ENCODE data around the gene RAB36.

RAB36 gene, protein sequence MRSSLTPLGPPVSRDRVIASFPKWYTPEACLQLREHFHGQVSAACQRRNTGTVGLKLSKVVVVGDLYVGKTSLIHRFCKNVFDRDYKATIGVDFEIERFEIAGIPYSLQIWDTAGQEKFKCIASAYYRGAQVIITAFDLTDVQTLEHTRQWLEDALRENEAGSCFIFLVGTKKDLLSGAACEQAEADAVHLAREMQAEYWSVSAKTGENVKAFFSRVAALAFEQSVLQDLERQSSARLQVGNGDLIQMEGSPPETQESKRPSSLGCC

GRCh38 chr22:23144932-23145877 is at the start of gene RAB36:
Gene RAB36, plus strand, starts transcription at chr22:23145477. Its CDS starts 1,140 bp downstream, at chr22:23146617.
- ATAC-seq = peak; percentile 57 to 61

GRCh38 chr22:23095733-23096342 is 49.4 kb upstream of the RAB36 start:
- no peak for ATAC-seq

- peak in 1 of 2 donors; percentile 22 for ATAC-seq
Observed at GRCh38 chr22:23097412-23098229, 47.7 kb upstream of the RAB36 start.

GRCh38 chr22:23098230-23098705 is 47.0 kb upstream of the RAB36 start:
- no peak for ATAC-seq

- ATAC-seq = no peak
Observed at GRCh38 chr22:23098718-23099530, 46.4 kb upstream of the RAB36 start.

DNA sequence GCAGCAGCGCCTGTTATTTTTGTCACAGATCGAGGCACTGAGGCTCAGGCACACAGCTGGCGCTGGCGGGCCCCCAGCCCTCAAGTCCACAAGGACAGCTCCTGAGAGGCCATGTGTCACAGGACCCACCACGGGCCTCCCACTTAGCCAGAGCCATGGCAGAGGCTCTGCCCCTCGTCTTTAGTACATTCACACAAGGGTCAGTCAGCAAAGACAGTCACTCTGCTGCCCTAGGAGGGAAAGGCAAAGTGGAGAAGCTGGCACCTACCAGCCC is 45.8 kb upstream of the RAB36 start:
- no peak for ATAC-seq

DNA sequence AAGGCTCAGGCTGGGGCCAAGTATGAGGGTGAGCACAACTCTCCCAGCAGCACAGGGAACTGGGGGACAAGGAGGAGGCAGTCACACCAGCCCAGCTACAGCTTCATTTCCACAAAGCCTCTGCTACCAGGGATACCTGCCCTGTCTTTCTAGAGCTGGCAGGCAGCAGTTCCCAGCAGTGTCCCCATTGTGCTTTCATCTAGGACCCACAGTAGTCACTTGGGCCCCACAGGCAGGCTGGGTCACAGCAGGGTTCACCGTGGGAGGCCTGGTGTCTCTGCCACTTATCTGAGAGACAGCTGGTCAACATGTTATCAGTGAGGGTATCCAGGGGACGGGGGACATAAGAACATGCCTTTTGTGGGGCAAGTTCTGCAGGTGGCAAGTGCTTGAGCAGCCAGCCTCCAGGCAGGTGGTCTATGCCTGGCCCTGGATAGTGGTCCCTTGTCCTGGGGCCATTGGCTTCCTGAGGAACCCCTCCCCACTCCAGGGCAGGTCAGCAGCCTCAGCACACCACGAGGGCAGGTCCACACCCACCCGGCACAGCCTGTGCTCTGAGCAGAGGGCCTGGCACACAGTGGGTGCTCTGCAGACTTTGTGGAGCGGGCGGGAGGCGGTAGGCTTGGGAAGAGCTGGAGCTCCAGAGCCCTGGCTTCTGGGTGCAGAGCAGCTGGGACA is 45.0 kb upstream of the RAB36 start:
- no peak for ATAC-seq

- ATAC-seq = no peak
Observed at GRCh38 chr22:23101524-23101923, 43.8 kb upstream of the RAB36 start.

- no peak for ATAC-seq
Observed at GRCh38 chr22:23102002-23102655, 43.1 kb upstream of the RAB36 start.

- ATAC-seq = no peak
Observed at GRCh38 chr22:23102776-23103175, 42.5 kb upstream of the RAB36 start.

- ATAC-seq = no peak
Observed at GRCh38 chr22:23103199-23103954, 41.9 kb upstream of the RAB36 start.

DNA sequence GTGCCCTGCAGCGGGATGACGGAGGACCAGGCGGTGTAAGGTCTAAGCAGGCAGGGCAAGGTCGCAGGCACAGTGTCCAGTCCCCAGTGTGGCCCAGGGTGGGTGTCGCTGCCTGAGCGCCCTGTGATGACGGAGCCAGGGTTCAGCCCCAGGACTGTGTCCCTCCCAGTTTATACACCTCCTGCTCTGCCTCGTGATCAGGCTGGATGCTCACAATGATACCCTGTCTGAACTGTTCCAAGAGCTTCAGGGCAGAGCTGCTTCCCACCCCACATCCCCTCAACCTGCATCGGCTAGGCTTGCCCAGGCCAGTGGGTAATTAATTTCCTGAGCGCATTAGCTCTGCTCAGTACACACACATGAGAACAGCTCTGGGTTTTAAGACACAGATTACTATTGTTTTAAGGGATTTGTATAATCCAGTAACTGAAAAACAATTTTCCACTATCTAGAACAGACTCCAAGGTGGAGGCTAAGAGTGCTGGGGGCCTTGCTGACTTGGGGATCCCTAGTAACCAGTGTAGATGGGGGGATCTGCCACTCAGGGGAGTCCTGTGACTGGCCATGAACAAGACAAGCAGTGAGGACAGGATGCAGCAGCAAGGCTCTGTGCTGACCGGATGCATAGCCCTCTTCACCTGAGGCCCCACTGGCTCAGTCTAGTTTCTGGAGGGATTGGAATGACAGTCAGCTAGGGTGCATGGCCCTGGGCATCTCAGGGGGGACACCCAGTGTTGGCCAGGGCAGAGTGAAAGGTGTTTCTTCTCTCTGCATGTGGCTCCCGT is 40.9 kb upstream of the RAB36 start:
- no peak for ATAC-seq

- no peak for ATAC-seq
Observed at GRCh38 chr22:23105304-23105703, 40.0 kb upstream of the RAB36 start.

- no peak for ATAC-seq
Observed at GRCh38 chr22:23105919-23106318, 39.4 kb upstream of the RAB36 start.

DNA sequence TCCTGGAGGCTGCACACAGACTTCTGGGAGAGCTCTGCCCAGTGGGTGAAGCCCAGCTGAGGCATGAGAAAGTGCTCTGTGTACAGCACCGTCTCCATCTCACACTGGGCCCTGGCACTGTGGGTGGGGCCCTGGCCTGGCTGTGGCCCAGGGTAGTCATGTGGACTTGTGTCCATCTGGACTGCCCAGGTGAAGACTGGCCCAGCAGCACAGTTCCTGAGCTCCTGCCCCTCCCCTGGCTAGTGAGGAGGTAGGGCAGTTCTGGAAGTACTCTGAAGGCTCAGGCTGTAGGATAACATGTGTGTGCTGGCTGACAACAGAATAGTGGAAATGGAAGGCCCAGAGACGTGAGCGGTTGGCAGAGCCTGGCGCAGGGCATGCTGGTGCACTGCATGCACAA is 38.9 kb upstream of the RAB36 start:
- no peak for ATAC-seq

DNA sequence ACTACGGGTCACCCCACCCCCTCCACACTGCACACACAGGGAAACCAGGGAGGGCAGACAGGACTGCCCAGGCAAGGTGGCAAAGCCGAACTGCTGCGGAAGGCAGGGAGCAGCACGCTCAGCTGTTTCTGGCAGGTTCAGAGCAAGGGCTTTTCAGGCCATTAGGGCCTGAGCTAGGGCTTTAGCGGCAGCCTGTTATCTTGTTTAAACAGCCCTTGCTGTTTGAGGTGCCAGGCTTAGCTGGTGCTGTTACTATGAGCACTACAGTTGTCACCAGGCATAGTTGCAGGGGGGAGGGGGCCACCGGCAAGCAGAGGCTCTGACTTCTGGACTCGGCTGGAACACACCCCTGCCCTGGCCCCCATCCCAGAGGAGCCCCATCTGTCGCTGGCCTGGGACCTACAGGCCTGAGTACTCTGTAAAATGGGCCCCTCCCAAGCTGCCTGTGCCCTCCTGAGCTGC is 38.3 kb upstream of the RAB36 start:
- ATAC-seq = no peak

GRCh38 chr22:23107487-23108248 is 37.6 kb upstream of the RAB36 start:
- no peak for ATAC-seq

Measured in activated CD4-positive, CD25-positive, alpha-beta regulatory T cell treated with anti-CD3 and anti-CD28 coated beads, Interleukin-2, amount 50 U/mL, for 24 hours (primary cell).